HEK293T (cell line): Measurements from ENCODE around the gene IGSF3.
"Not testable (repeated sequence)": the region's sequence is repeated elsewhere in the genome, so short reads cannot be mapped to it uniquely, and the experiment has no call there.

Experiments
- BHLHE40 ChIP-seq: fragments of 450-650 bp; IDR thresholded peaks from 2 replicates; pipeline ENCODE4 v1.6.1; 2016; ENCODE audit warnings: mild to moderate bottlenecking, moderate library complexity, borderline replicate concordance
- ELF4 ChIP-seq: fragments of 450-650 bp; IDR thresholded peaks from 2 replicates; pipeline ENCODE4 v1.6.1; 2017; ENCODE audit warnings: antibody characterized with exemption
- FOXA1 ChIP-seq: fragments of 450-650 bp; IDR thresholded peaks from 2 replicates; pipeline ENCODE4 v1.6.1; 2016; ENCODE audit warnings: mild to moderate bottlenecking
- FOXM1 ChIP-seq: fragments of 450-650 bp; IDR thresholded peaks from 2 replicates; pipeline ENCODE4 v1.6.1; 2017; ENCODE audit warnings: mild to moderate bottlenecking, borderline replicate concordance
- HDGF ChIP-seq: fragments of 450-650 bp; IDR thresholded peaks from 2 replicates; pipeline ENCODE4 v1.6.1; 2017; ENCODE audit warnings: antibody characterized with exemption, borderline replicate concordance
- L3MBTL2 ChIP-seq: fragments of 450-650 bp; conservative IDR thresholded peaks from 2 replicates; pipeline ENCODE4 v1.6.1; 2016; ENCODE audit warnings: mild to moderate bottlenecking
- NFRKB ChIP-seq: fragments of 450-650 bp; IDR thresholded peaks from 2 replicates; pipeline ENCODE4 v1.6.1; 2016; ENCODE audit warnings: mild to moderate bottlenecking, moderate library complexity
- SUZ12 ChIP-seq: fragments of 450-650 bp; IDR thresholded peaks from 2 replicates; pipeline ENCODE4 v1.6.1; 2016; ENCODE audit warnings: mild to moderate bottlenecking
- ZNF384 ChIP-seq: fragments of 450-650 bp; IDR thresholded peaks from 2 replicates; pipeline ENCODE4 v1.6.1; 2016
- TF ChIP-seq, protein P1 (sequence below): fragments of 450-650 bp; IDR thresholded peaks from 2 replicates; pipeline ENCODE4 v1.6.1; 2016

GRCh38 chr1:116652598-116652997 is 14.9 kb downstream of the IGSF3 start:
- not testable (repeated sequence) for TF ChIP-seq BHLHE40, ELF4, SUZ12, FOXA1, ZNF384, NFRKB, L3MBTL2, FOXM1, HDGF
- TF ChIP-seq, protein P1, sequence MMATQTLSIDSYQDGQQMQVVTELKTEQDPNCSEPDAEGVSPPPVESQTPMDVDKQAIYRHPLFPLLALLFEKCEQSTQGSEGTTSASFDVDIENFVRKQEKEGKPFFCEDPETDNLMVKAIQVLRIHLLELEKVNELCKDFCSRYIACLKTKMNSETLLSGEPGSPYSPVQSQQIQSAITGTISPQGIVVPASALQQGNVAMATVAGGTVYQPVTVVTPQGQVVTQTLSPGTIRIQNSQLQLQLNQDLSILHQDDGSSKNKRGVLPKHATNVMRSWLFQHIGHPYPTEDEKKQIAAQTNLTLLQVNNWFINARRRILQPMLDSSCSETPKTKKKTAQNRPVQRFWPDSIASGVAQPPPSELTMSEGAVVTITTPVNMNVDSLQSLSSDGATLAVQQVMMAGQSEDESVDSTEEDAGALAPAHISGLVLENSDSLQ, result not testable (repeated sequence)
